ENCODE measurements around the gene PANX3.
A peak's percentile ranks its signal among the peaks of the same experiment; 100 is the strongest.

The PANX3 gene

GRCh38 chr11:124669193-124669592 is 58.0 kb downstream of the PANX3 start:
- Histone ChIP-seq H3K27me3 (ENCODE audit: low read length) (no peaks in the 10 kb centered on the region), H3K9me3 (ENCODE audit: insufficient read depth, low read length) (no peaks in the 10 kb centered on the region), H3K9ac (ENCODE audit: low read length) (no peak overlapping the region), H3K36me3 (ENCODE audit: low read length) (no peaks in the 10 kb centered on the region), H3F3A (ENCODE audit: insufficient read depth) (no peaks in the 10 kb centered on the region; the same call in 1 of the 2 replicates), H4K20me1 (ENCODE audit: low read depth, low read length) (no peaks in the 10 kb centered on the region), H2AFZ (ENCODE audit: low read depth, low read length, severe bottlenecking) (no peak overlapping the region), H3K79me2 (ENCODE audit: insufficient read depth, low read length) (no peaks in the 10 kb centered on the region), H3K4me3 (ENCODE audit: insufficient read depth, low read length, poor library complexity, severe bottlenecking) (no peak overlapping the region), H3K9me2 (replicated peaks; ENCODE audit: insufficient read depth, low read length) (no peaks in the 10 kb centered on the region), H3K4me2 (ENCODE audit: low read depth, low read length, poor library complexity, severe bottlenecking) (no peak overlapping the region), H3K27ac (ENCODE audit: low read depth, low read length) (no peak overlapping the region)
- no peak for TF ChIP-seq EZH2phosphoT487 (conservative IDR thresholded peaks at IDR 0.05; ENCODE audit: low read length)
- peak; percentile 35 for TF ChIP-seq CTCF (IDR thresholded peaks at IDR 0.05; ENCODE audit: insufficient read depth, low read length, poor library complexity, severe bottlenecking)
